ENCODE results near the gene RFK. TPM values are rescaled to one million over a fixed set of nuclear protein-coding genes. Genes with fewer than 3 reads are reported as not detected.

Gene RFK
- total and polyA plus RNA-seq, 2 of the 13 experiments (the other 11 are each of a cell fraction or from before 2014, with no cell fraction given): 18.2 to 37.2 TPM

DNA sequence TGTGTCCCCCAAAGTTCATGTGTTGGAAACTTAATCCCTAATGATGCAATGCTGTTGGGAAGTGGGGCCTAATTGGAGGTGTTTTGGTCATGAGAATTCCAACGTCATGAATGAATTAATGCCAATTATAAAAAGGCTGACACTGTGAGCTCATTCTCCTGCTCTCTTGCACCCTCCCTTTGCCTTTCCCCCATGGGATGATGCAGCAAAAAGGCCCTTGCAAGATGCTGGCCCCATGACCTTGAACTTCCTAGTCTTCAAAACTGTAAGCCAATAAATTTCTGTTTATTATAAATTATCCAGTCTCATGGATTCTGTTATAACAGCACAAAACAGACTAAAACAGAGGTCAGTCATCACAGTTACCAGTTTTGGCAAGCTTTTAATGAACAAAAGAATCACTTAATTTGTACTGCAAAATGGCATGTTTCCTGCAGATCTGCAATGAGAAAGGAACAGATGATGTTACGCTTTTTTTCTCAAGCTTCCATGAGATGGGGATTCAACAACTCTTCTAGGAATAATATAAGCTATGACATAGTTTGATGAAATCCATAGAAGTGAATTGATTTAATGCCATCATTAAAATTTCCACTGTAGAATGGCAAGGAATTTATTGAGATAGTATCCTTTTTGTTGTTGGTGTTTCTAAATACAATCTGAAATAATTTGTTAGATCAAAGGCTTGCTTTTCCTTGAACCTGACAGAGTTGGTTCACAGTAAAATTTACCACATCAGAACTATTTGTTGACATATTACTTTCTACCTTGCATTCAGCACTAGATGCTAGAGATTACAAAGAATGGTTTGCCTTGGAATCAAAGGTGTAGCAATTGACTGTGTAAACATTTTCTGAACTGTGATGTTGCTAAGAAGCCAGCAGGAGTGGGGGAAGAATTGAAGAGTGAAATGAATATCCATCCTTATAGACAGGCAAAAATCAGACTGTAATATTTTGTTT lies 29.3 kb upstream of the RFK start (continued):
- peak; percentile 90 for TF ChIP-seq CREM (IDR thresholded peaks at IDR 0.05)
- TF ChIP-seq CREM (CRISPR knock-in tag; IDR thresholded peaks at IDR 0.05): no peak
- no peak for TF ChIP-seq SRSF4 (IDR thresholded peaks at IDR 0.05; ENCODE audit: low read depth, low read length, poor library complexity, severe bottlenecking)
- no peak for TF ChIP-seq HCFC1 (IDR thresholded peaks at IDR 0.05; ENCODE audit: low read depth, low read length)
- TF ChIP-seq ZEB1 (IDR thresholded peaks at IDR 0.05; ENCODE audit: insufficient replicate concordance, low read depth): no peak
- peak; percentile 83; the same call in 1 of the 2 replicates for TF ChIP-seq SIX1 (CRISPR knock-in tag; IDR thresholded peaks at IDR 0.05; ENCODE audit: borderline replicate concordance)
- TF ChIP-seq RFX3 (CRISPR knock-in tag; IDR thresholded peaks at IDR 0.05): no peak
- TF ChIP-seq STAG1 (CRISPR knock-in tag; IDR thresholded peaks at IDR 0.05): no peak
- TF ChIP-seq TBL1XR1 (IDR thresholded peaks at IDR 0.05; ENCODE audit: borderline replicate concordance, low read length, partially characterized antibody): no peak
- TF ChIP-seq ZNF543 (CRISPR knock-in tag; IDR thresholded peaks at IDR 0.05): no peak
- TF ChIP-seq, protein P1, sequence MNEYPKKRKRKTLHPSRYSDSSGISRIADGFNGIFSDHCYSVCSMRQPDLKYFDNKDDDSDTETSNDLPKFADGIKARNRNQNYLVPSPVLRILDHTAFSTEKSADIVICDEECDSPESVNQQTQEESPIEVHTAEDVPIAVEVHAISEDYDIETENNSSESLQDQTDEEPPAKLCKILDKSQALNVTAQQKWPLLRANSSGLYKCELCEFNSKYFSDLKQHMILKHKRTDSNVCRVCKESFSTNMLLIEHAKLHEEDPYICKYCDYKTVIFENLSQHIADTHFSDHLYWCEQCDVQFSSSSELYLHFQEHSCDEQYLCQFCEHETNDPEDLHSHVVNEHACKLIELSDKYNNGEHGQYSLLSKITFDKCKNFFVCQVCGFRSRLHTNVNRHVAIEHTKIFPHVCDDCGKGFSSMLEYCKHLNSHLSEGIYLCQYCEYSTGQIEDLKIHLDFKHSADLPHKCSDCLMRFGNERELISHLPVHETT (CRISPR knock-in tag; conservative IDR thresholded peaks at IDR 0.05): no peak
- peak; percentile 97 for TF ChIP-seq NCOA2 (CRISPR knock-in tag; IDR thresholded peaks at IDR 0.05)
- TF ChIP-seq RXRB (CRISPR knock-in tag; IDR thresholded peaks at IDR 0.05; ENCODE audit: borderline replicate concordance): peak; percentile 78; the same call in 1 of the 2 replicates
- TF ChIP-seq PHB2 (IDR thresholded peaks at IDR 0.05; ENCODE audit: partially characterized antibody): no peak
- TF ChIP-seq ZNF124 (CRISPR knock-in tag; IDR thresholded peaks at IDR 0.05): no peak
- TF ChIP-seq, protein P2, sequence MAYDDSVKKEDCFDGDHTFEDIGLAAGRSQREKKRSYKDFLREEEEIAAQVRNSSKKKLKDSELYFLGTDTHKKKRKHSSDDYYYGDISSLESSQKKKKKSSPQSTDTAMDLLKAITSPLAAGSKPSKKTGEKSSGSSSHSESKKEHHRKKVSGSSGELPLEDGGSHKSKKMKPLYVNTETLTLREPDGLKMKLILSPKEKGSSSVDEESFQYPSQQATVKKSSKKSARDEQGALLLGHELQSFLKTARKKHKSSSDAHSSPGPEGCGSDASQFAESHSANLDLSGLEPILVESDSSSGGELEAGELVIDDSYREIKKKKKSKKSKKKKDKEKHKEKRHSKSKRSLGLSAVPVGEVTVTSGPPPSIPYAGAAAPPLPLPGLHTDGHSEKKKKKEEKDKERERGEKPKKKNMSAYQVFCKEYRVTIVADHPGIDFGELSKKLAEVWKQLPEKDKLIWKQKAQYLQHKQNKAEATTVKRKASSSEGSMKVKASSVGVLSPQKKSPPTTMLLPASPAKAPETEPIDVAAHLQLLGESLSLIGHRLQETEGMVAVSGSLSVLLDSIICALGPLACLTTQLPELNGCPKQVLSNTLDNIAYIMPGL (CRISPR knock-in tag; IDR thresholded peaks at IDR 0.05; ENCODE audit: borderline replicate concordance in 1 of 2, low read depth in 1 of 2): no peak
- no peak for TF ChIP-seq EZH2 (conservative IDR thresholded peaks at IDR 0.05; ENCODE audit: low read depth, low read length)
- TF ChIP-seq, protein P3, sequence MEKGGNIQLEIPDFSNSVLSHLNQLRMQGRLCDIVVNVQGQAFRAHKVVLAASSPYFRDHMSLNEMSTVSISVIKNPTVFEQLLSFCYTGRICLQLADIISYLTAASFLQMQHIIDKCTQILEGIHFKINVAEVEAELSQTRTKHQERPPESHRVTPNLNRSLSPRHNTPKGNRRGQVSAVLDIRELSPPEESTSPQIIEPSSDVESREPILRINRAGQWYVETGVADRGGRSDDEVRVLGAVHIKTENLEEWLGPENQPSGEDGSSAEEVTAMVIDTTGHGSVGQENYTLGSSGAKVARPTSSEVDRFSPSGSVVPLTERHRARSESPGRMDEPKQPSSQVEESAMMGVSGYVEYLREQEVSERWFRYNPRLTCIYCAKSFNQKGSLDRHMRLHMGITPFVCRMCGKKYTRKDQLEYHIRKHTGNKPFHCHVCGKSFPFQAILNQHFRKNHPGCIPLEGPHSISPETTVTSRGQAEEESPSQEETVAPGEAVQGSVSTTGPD (CRISPR knock-in tag; IDR thresholded peaks at IDR 0.05): no peak
- peak; percentile 97 for TF ChIP-seq ISL2 (CRISPR knock-in tag; IDR thresholded peaks at IDR 0.05)
- TF ChIP-seq SRSF1 (optimal IDR thresholded peaks at IDR 0.05; ENCODE audit: low read depth, low read length): no peak
- no peak for TF ChIP-seq KLF6 (CRISPR knock-in tag; IDR thresholded peaks at IDR 0.05)
- no peak for TF ChIP-seq ZFX (CRISPR knock-in tag; IDR thresholded peaks at IDR 0.05; ENCODE audit: low read depth)
- no peak for TF ChIP-seq SPEN (CRISPR knock-in tag; IDR thresholded peaks at IDR 0.05; ENCODE audit: low read depth)
- TF ChIP-seq HES4 (CRISPR knock-in tag; IDR thresholded peaks at IDR 0.05; ENCODE audit: borderline replicate concordance): no peak
- TF ChIP-seq NFKB2 (CRISPR knock-in tag; IDR thresholded peaks at IDR 0.05; ENCODE audit: borderline replicate concordance): no peak

Measured in HepG2 (cell line).